ENCODE data around the gene FAM153A. TPM values are rescaled to one million over a fixed set of nuclear protein-coding genes. Genes with fewer than 3 reads are reported as not detected.
"Not testable (repeated sequence)": the region's sequence is repeated elsewhere in the genome, so short reads cannot be mapped to it uniquely, and the experiment has no call there.

Gene FAM153A
- total RNA-seq, 1 experiment from 2014 or later = 1.2 TPM

DNA sequence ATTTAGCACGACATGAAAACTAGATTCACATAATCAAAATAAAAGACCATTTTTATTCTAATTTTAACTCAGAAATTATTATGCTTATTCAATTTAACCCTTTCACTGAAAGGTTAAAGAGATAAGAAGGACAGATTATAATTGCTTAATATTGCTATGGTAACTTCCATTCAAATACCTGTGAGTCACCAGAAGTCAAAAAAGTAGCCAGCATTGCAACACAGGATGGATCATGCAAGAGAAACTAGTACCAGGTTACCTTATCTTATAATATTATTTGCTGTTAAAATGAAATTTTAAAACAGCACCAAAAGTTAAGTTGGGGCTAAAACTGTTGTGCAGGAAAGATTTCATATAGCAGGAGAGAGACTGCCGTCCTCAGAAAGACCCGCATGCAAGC lies 11.5 kb downstream of the FAM153A start:
- not testable (repeated sequence) for H3K79me2 ChIP-seq (ENCODE audit: insufficient read depth, low read length); H3K23me2 ChIP-seq (ENCODE audit: insufficient read length, low read depth, low read length, poor library complexity, severe bottlenecking); H4K20me1 ChIP-seq (ENCODE audit: control insufficient read depth, insufficient read depth, insufficient read length); H3K4me1 Mint-ChIP-seq; H3K27me3 Mint-ChIP-seq (ENCODE audit: low read depth); H4K8ac ChIP-seq (replicated peaks; ENCODE audit: insufficient read length, low read depth, low read length); H2AK5ac ChIP-seq (ENCODE audit: insufficient read length, low read length); H3K9me3 Mint-ChIP-seq; H3K4ac ChIP-seq (ENCODE audit: low read depth, low read length); H2BK120ac ChIP-seq (ENCODE audit: low read depth, low read length, poor library complexity, severe bottlenecking); DNase-seq; H3K14ac ChIP-seq (ENCODE audit: insufficient read depth, low read length); H3K79me1 ChIP-seq (ENCODE audit: insufficient read depth, low read depth, low read length, poor library complexity, severe bottlenecking); H3K4me1 ChIP-seq (ENCODE audit: insufficient read depth, low read length); H3K27me3 ChIP-seq (ENCODE audit: insufficient read depth, low read length); H3K56ac ChIP-seq (ENCODE audit: insufficient read length, low read depth, low read length); H4K91ac ChIP-seq (ENCODE audit: insufficient read length, low read depth, low read length); H2BK20ac ChIP-seq (ENCODE audit: low read depth, low read length, poor library complexity, severe bottlenecking); H3K36me3 Mint-ChIP-seq (ENCODE audit: insufficient read depth in 1 of 3, low read depth in 3 of 3); H2BK5ac ChIP-seq (ENCODE audit: insufficient read length, low read length); H3K23ac ChIP-seq (ENCODE audit: insufficient read length, low read depth, low read length); H3K9me3 ChIP-seq (ENCODE audit: control insufficient read depth, low read depth, low read length); H3T11ph ChIP-seq (ENCODE audit: low read length); H4K5ac ChIP-seq (ENCODE audit: insufficient read length, low read depth, low read length); H3K18ac ChIP-seq (ENCODE audit: insufficient read length, low read depth, low read length); H3K27ac Mint-ChIP-seq; H3K27ac ChIP-seq (ENCODE audit: insufficient read length, low read depth, low read length); H2BK12ac ChIP-seq (ENCODE audit: insufficient read length, low read depth, low read length); H3K4me3 Mint-ChIP-seq; H3K9ac ChIP-seq (ENCODE audit: extremely low read depth, insufficient read length, low read length); H2BK15ac ChIP-seq (ENCODE audit: low read depth, low read length); H2AFZ ChIP-seq (ENCODE audit: low read length); H3K4me2 ChIP-seq (ENCODE audit: insufficient read depth, insufficient read length, low read length)
- no CpG with 5 or more reads among the region's 3 CpGs for WGBS (ENCODE audit: extremely low coverage, insufficient read length, low lambda C conversion rate)

DNA sequence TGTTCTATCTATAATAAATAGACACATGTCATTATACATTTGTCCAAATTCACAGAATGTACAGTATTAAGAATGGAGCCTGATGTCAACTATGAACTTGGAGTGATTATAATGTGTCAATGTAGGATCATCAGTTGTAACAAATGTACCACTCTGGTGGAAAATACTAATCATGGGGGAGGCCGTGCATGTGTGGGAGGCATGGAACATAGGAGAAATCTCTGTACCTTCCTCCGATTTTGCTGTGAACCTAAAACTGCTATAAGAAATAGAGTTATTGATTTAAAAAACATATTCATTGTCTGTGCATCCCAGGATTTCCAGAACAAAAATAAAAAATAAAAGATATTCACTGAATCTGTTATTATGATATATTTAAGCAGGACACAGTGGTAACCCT lies 12.1 kb downstream of the FAM153A start:
- not testable (repeated sequence) for H3K56ac ChIP-seq (ENCODE audit: insufficient read length, low read depth, low read length); H3K36me3 Mint-ChIP-seq (ENCODE audit: insufficient read depth in 1 of 3, low read depth in 3 of 3); H3K23ac ChIP-seq (ENCODE audit: insufficient read length, low read depth, low read length); H3K27ac Mint-ChIP-seq; H3K27me3 Mint-ChIP-seq (ENCODE audit: low read depth); H3K4me1 Mint-ChIP-seq; H3K27ac ChIP-seq (ENCODE audit: insufficient read length, low read depth, low read length); H3K18ac ChIP-seq (ENCODE audit: insufficient read length, low read depth, low read length); H3K9me3 Mint-ChIP-seq; H3K4me1 ChIP-seq (ENCODE audit: insufficient read depth, low read length); H4K91ac ChIP-seq (ENCODE audit: insufficient read length, low read depth, low read length); H3K14ac ChIP-seq (ENCODE audit: insufficient read depth, low read length); H2BK120ac ChIP-seq (ENCODE audit: low read depth, low read length, poor library complexity, severe bottlenecking); H4K20me1 ChIP-seq (ENCODE audit: control insufficient read depth, insufficient read depth, insufficient read length); H2BK12ac ChIP-seq (ENCODE audit: insufficient read length, low read depth, low read length); H3K4ac ChIP-seq (ENCODE audit: low read depth, low read length); H4K5ac ChIP-seq (ENCODE audit: insufficient read length, low read depth, low read length); H3K23me2 ChIP-seq (ENCODE audit: insufficient read length, low read depth, low read length, poor library complexity, severe bottlenecking); H2BK5ac ChIP-seq (ENCODE audit: insufficient read length, low read length); H4K8ac ChIP-seq (replicated peaks; ENCODE audit: insufficient read length, low read depth, low read length); H2BK15ac ChIP-seq (ENCODE audit: low read depth, low read length); H2AFZ ChIP-seq (ENCODE audit: low read length); H2AK5ac ChIP-seq (ENCODE audit: insufficient read length, low read length); H3K79me2 ChIP-seq (ENCODE audit: insufficient read depth, low read length); H3K27me3 ChIP-seq (ENCODE audit: insufficient read depth, low read length); H3K9ac ChIP-seq (ENCODE audit: extremely low read depth, insufficient read length, low read length); H2BK20ac ChIP-seq (ENCODE audit: low read depth, low read length, poor library complexity, severe bottlenecking); H3T11ph ChIP-seq (ENCODE audit: low read length); H3K79me1 ChIP-seq (ENCODE audit: insufficient read depth, low read depth, low read length, poor library complexity, severe bottlenecking); H3K9me3 ChIP-seq (ENCODE audit: control insufficient read depth, low read depth, low read length); DNase-seq; H3K4me3 Mint-ChIP-seq; H3K4me2 ChIP-seq (ENCODE audit: insufficient read depth, insufficient read length, low read length)
- no CpG with 5 or more reads among the region's 2 CpGs for WGBS (ENCODE audit: extremely low coverage, insufficient read length, low lambda C conversion rate)

Data from H9 (cell line).